Uterus (tissue), 2 donors: ENCODE results near the gene SUPT7L.

Source experiments
- CTCF ChIP-seq, 4 experiments: fragments of 200-600 bp in 2 of 4; fragments of 450-650 bp in 2 of 4; sonication (generic) in 2 of 4; IDR thresholded peaks; one replicate each; pipeline ENCODE4 v1.5.1; 2016 to 2019; ENCODE audit warnings: antibody characterized with exemption in 4 of 4, mild to moderate bottlenecking in 2 of 4, moderate library complexity in 1 of 4
- POLR2A ChIP-seq, 2 donors: fragments of 450-650 bp; IDR thresholded peaks; one replicate each; pipeline ENCODE4 v1.6.1; 2016; ENCODE audit warnings: antibody characterized with exemption in 2 of 2, mild to moderate bottlenecking in 1 of 2, moderate library complexity in 1 of 2

GRCh38 chr2:27613985-27614384 is 49.4 kb downstream of the SUPT7L start:
- TF ChIP-seq CTCF (IDR thresholded peaks at IDR 0.05) (no peak), POLR2A (IDR thresholded peaks at IDR 0.05) (no peak)
